ENCODE data around the gene DOP1A. TPM values are rescaled to one million over a fixed set of nuclear protein-coding genes. Genes with fewer than 3 reads are reported as not detected.
A peak's percentile ranks its signal among the peaks of the same experiment; 100 is the strongest.

The DOP1A gene
- total RNA-seq, 1 donor from 2014 or later: 23.1 TPM

- Mint-ChIP-seq H3K36me3 (ENCODE audit: unreplicated experiment) (peaks cover 65% of the 10 kb centered on the region), H3K9me3 (ENCODE audit: unreplicated experiment) (no peaks in the 10 kb centered on the region), H3K27me3 (ENCODE audit: unreplicated experiment) (no peaks in the 10 kb centered on the region), H3K4me3 (ENCODE audit: unreplicated experiment) (no peak overlapping the region), H3K4me1 (ENCODE audit: unreplicated experiment) (no peaks in the 10 kb centered on the region), H3K27ac (ENCODE audit: unreplicated experiment) (no peak overlapping the region)
- no peak for DNase-seq (ENCODE audit: extremely low spot score, unreplicated experiment)
- no peak for TF ChIP-seq CTCF (IDR thresholded peaks at IDR 0.05)
Measured at GRCh38 chr6:83169511-83169910, 102.0 kb downstream of the DOP1A start.

GRCh38 chr6:83176246-83176645 lies 108.8 kb downstream of the DOP1A start:
- no peak for TF ChIP-seq CTCF (IDR thresholded peaks at IDR 0.05)
- H3K27me3 Mint-ChIP-seq (ENCODE audit: unreplicated experiment): no peaks in the 10 kb centered on the region
- DNase-seq (ENCODE audit: extremely low spot score, unreplicated experiment): no peak
- H3K4me3 Mint-ChIP-seq (ENCODE audit: unreplicated experiment): no peak overlapping the region
- H3K4me1 Mint-ChIP-seq (ENCODE audit: unreplicated experiment): no peaks in the 10 kb centered on the region
- H3K36me3 Mint-ChIP-seq (ENCODE audit: unreplicated experiment): peaks cover 44% of the 10 kb centered on the region
- no peak overlapping the region for H3K27ac Mint-ChIP-seq (ENCODE audit: unreplicated experiment)
- no peaks in the 10 kb centered on the region for H3K9me3 Mint-ChIP-seq (ENCODE audit: unreplicated experiment)

GRCh38 chr6:83180426-83180950 lies 113.0 kb downstream of the DOP1A start:
- Mint-ChIP-seq H3K27me3 (ENCODE audit: unreplicated experiment) (no peaks in the 10 kb centered on the region), H3K36me3 (ENCODE audit: unreplicated experiment) (peaks cover 53% of the 10 kb centered on the region), H3K4me3 (ENCODE audit: unreplicated experiment) (no peak overlapping the region), H3K27ac (ENCODE audit: unreplicated experiment) (no peak overlapping the region), H3K9me3 (ENCODE audit: unreplicated experiment) (no peaks in the 10 kb centered on the region), H3K4me1 (ENCODE audit: unreplicated experiment) (peaks cover 4% of the 10 kb centered on the region)
- no peak for DNase-seq (ENCODE audit: extremely low spot score, unreplicated experiment)
- TF ChIP-seq CTCF (IDR thresholded peaks at IDR 0.05): no peak

GRCh38 chr6:83182114-83182513 lies 114.6 kb downstream of the DOP1A start:
- peaks cover 54% of the 10 kb centered on the region for H3K36me3 Mint-ChIP-seq (ENCODE audit: unreplicated experiment)
- no peaks in the 10 kb centered on the region for H3K27me3 Mint-ChIP-seq (ENCODE audit: unreplicated experiment)
- no peak overlapping the region for H3K4me3 Mint-ChIP-seq (ENCODE audit: unreplicated experiment)
- TF ChIP-seq CTCF (IDR thresholded peaks at IDR 0.05): no peak
- no peaks in the 10 kb centered on the region for H3K9me3 Mint-ChIP-seq (ENCODE audit: unreplicated experiment)
- peaks cover 4% of the 10 kb centered on the region for H3K4me1 Mint-ChIP-seq (ENCODE audit: unreplicated experiment)
- no peak overlapping the region for H3K27ac Mint-ChIP-seq (ENCODE audit: unreplicated experiment)
- no peak for DNase-seq (ENCODE audit: extremely low spot score, unreplicated experiment)

GRCh38 chr6:83183082-83183828 lies 115.8 kb downstream of the DOP1A start:
- Mint-ChIP-seq H3K4me3 (ENCODE audit: unreplicated experiment) (no peak overlapping the region), H3K4me1 (ENCODE audit: unreplicated experiment) (peaks cover 4% of the 10 kb centered on the region), H3K36me3 (ENCODE audit: unreplicated experiment) (peaks cover 54% of the 10 kb centered on the region), H3K9me3 (ENCODE audit: unreplicated experiment) (no peaks in the 10 kb centered on the region), H3K27me3 (ENCODE audit: unreplicated experiment) (no peaks in the 10 kb centered on the region), H3K27ac (ENCODE audit: unreplicated experiment) (peak overlapping the region; percentile 61)
- no peak for DNase-seq (ENCODE audit: extremely low spot score, unreplicated experiment)
- no peak for TF ChIP-seq CTCF (IDR thresholded peaks at IDR 0.05)
